Neural progenitor cell (in vitro differentiated cells): ENCODE results near the gene TPPP2. TPM values are rescaled to one million over a fixed set of nuclear protein-coding genes. Genes with fewer than 3 reads are reported as not detected.

Experiments used
- DNase-seq: peaks from one replicate; pipeline ENCODE4 v3.0.0-alpha.2; 2016; ENCODE audit warnings: low spot score
- H2AFZ ChIP-seq: fragments of 200-600 bp; sonication (generic); replicated peaks from 2 replicates; pipeline ENCODE4 v1.6.1; 2016; ENCODE audit warnings: antibody characterized with exemption
- H3F3A ChIP-seq: fragments of 200-600 bp; sonication (generic); 2 replicates; pipeline ENCODE4 v1.6.1; 2016; ENCODE audit warnings: antibody characterized with exemption, low read depth
- H3K27ac ChIP-seq: fragments of 200-600 bp; sonication (generic); 2 replicates; pipeline ENCODE4 v1.5.1; 2016; ENCODE audit warnings: mild to moderate bottlenecking
- H3K27me3 ChIP-seq: fragments of 200-600 bp; sonication (generic); 2 replicates; pipeline ENCODE4 v1.6.1; 2016; ENCODE audit warnings: mild to moderate bottlenecking, moderate library complexity
- H3K36me3 ChIP-seq: fragments of 200-600 bp; sonication (generic); 2 replicates; pipeline ENCODE4 v1.5.1; 2016
- H3K4me1 ChIP-seq: fragments of 200-600 bp; sonication (generic); 2 replicates; pipeline ENCODE4 v1.6.1; 2016; ENCODE audit warnings: mixed run types
- H3K4me2 ChIP-seq: fragments of 200-600 bp; sonication (generic); 2 replicates; pipeline ENCODE4 v1.6.1; 2016
- H3K4me3 ChIP-seq: fragments of 200-600 bp; sonication (generic); 2 replicates; pipeline ENCODE4 v1.5.1; 2016
- H3K79me2 ChIP-seq: fragments of 200-600 bp; sonication (generic); 2 replicates; pipeline ENCODE4 v1.6.1; 2016; ENCODE audit warnings: low read depth
- H3K9ac ChIP-seq: fragments of 200-600 bp; sonication (generic); 2 replicates; pipeline ENCODE4 v1.6.1; 2016
- H3K9me3 ChIP-seq: fragments of 200-600 bp; sonication (generic); 2 replicates; pipeline ENCODE4 v1.5.1; 2016; ENCODE audit warnings: low read depth
- H4K20me1 ChIP-seq: fragments of 200-600 bp; sonication (generic); 2 replicates; pipeline ENCODE4 v1.6.1; 2016; ENCODE audit warnings: low read depth
- H3K27ac Mint-ChIP-seq: 3 replicates; pipeline ENCODE4 v1.8.0; 2021; ENCODE audit warnings: mixed read lengths
- H3K27me3 Mint-ChIP-seq: 2 replicates; pipeline ENCODE4 v1.8.0; 2022; ENCODE audit warnings: low read depth, mild to moderate bottlenecking, inconsistent platforms, moderate library complexity, mixed read lengths; ENCODE audit not compliant: insufficient read depth
- H3K36me3 Mint-ChIP-seq: 3 replicates; pipeline ENCODE4 v1.8.0; 2021; ENCODE audit warnings: mixed read lengths
- H3K4me1 Mint-ChIP-seq: 3 replicates; pipeline ENCODE4 v1.8.0; 2021; ENCODE audit warnings: mixed read lengths
- H3K4me3 Mint-ChIP-seq: 3 replicates; pipeline ENCODE4 v1.8.0; 2021; ENCODE audit warnings: mild to moderate bottlenecking, moderate library complexity, mixed read lengths
- H3K9me3 Mint-ChIP-seq: 3 replicates; pipeline ENCODE4 v1.8.0; 2020; ENCODE audit warnings: mixed read lengths
- EZH2 ChIP-seq: fragments of 200-600 bp; sonication (generic); IDR thresholded peaks from 2 replicates; pipeline ENCODE4 v1.6.1; 2017; ENCODE audit warnings: antibody characterized with exemption, mild to moderate bottlenecking, moderate library complexity
- EZH2phosphoT487 ChIP-seq: fragments of 200-600 bp; sonication (generic); IDR thresholded peaks from 2 replicates; pipeline ENCODE4 v1.6.1; 2017; ENCODE audit warnings: antibody characterized with exemption
- total RNA-seq: library from RNA; depleted of rRNA; stranded (reverse); fragments of >200 nt; gene quantifications from 2 replicates; pipeline ENCODE4 v1.2.3, GENCODE V29; 2015; ENCODE audit warnings: low replicate concordance
- TF ChIP-seq, protein P1 (sequence below): fragments of 200-600 bp; sonication (generic); IDR thresholded peaks from 2 replicates; pipeline ENCODE4 v1.5.1; 2017; ENCODE audit warnings: antibody characterized with exemption, mild to moderate bottlenecking

The TPPP2 gene
- total RNA-seq, 1 donor from 2014 or later, result not detected

DNA sequence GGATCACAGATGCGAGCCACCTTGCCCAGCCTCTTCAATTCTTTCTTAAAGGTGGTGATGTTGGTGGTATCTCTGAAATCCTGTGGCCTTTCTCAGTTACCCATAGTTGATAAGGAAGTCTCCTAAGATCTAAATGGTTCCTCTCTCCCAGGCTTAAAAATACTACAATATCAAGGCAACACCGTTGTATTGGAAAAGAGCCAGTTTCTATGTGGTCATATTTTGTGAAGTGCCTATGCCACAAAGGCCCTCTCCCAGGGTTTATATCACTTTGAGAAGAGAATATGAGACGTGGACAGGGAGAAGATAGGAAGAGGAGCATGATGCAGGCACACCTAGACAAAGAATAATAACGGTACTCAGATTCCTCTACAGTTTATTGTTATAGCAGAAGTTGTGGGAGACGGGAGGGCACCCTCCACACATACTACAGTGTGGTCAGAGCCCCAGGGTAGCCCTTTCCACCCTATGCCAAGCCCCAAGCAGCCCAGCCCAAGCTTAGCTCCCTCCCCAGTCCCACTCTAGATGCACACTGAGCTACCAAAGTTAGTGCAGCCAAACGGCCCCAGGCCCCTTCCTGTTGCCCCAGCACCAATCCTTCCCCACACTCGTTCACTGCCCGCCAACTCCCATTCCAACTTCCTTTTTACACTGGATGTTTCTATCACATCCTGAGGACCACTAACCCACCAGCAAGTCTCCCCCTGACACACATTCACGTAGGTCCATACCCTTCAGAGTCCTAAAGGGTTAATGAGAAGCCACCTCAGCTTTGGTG lies 13.4 kb upstream of the TPPP2 start:
- Histone ChIP-seq H3K27me3 (peaks cover 32% of the 10 kb centered on the region), H3K4me2 (no peak overlapping the region), H3K36me3 (no peaks in the 10 kb centered on the region), H3K79me2 (no peaks in the 10 kb centered on the region), H3K4me1 (no peaks in the 10 kb centered on the region), H4K20me1 (no peaks in the 10 kb centered on the region), H2AFZ (no peak overlapping the region), H3K27ac (no peak overlapping the region), H3K4me3 (no peak overlapping the region), H3K9me3 (no peaks in the 10 kb centered on the region), H3K9ac (no peak overlapping the region), H3F3A (no peaks in the 10 kb centered on the region)
- H3K9me3 Mint-ChIP-seq, result no peaks in the 10 kb centered on the region
- TF ChIP-seq, protein P1, sequence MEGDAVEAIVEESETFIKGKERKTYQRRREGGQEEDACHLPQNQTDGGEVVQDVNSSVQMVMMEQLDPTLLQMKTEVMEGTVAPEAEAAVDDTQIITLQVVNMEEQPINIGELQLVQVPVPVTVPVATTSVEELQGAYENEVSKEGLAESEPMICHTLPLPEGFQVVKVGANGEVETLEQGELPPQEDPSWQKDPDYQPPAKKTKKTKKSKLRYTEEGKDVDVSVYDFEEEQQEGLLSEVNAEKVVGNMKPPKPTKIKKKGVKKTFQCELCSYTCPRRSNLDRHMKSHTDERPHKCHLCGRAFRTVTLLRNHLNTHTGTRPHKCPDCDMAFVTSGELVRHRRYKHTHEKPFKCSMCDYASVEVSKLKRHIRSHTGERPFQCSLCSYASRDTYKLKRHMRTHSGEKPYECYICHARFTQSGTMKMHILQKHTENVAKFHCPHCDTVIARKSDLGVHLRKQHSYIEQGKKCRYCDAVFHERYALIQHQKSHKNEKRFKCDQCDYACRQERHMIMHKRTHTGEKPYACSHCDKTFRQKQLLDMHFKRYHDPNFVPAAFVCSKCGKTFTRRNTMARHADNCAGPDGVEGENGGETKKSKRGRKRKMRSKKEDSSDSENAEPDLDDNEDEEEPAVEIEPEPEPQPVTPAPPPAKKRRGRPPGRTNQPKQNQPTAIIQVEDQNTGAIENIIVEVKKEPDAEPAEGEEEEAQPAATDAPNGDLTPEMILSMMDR, result no peak
- TF ChIP-seq EZH2, result no peak
- no peak for TF ChIP-seq EZH2phosphoT487
- peaks cover 8% of the 10 kb centered on the region for H3K27me3 Mint-ChIP-seq
- H3K27ac Mint-ChIP-seq, result no peak overlapping the region
- peaks cover 4% of the 10 kb centered on the region for H3K36me3 Mint-ChIP-seq
- DNase-seq, result no peak
- H3K4me3 Mint-ChIP-seq, result no peak overlapping the region
- peaks cover 16% of the 10 kb centered on the region for H3K4me1 Mint-ChIP-seq

DNA sequence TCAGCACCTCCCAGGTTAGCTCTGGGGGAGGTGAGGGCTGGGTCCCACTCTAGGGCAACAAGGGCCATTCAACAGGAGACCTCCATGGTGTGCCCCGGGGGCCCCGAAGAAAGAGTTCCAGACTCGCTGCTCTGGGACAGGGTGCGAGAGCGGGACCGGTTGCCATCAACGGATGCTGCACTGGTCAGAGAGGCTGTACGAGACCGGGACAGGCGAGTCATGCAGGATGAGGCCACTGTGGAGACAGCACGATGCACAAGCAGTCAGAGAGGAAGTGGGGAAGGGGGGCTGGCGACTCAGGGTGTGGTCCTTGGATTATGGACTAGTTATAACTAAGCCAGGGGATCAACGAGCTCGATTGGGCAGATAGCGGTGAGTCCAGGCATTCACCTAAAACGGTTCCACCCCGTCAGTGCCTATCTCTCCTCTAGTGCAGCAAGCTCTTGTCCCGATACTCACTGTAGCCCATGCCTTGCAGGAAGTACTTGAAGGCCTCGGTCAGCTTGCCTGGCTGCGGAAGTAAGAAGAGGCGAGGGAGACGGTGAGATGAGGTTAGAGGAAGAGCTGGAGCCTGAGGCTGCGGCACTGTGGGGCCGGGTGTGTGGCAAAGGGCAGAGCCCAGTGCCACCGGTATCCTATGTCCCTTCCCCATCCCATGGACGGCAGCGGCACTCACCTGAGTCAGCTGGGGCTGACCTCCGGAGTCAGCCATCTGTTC lies 12.3 kb upstream of the TPPP2 start:
- Mint-ChIP-seq H3K9me3 (no peaks in the 10 kb centered on the region), H3K27me3 (peaks cover 8% of the 10 kb centered on the region)
- H3K27ac ChIP-seq, result no peak overlapping the region

GRCh38 chr14:21018286-21018685 lies 11.7 kb upstream of the TPPP2 start:
- Histone ChIP-seq H3K4me3 (no peak overlapping the region), H3K9me3 (no peaks in the 10 kb centered on the region), H3K79me2 (no peaks in the 10 kb centered on the region), H4K20me1 (no peaks in the 10 kb centered on the region), H3K4me2 (no peak overlapping the region), H3K36me3 (no peaks in the 10 kb centered on the region), H3K27me3 (peaks cover 37% of the 10 kb centered on the region), H3K4me1 (no peaks in the 10 kb centered on the region), H3K9ac (no peak overlapping the region), H2AFZ (no peak overlapping the region), H3K27ac (no peak overlapping the region), H3F3A (no peaks in the 10 kb centered on the region)
- H3K27ac Mint-ChIP-seq, result no peak overlapping the region
- H3K4me3 Mint-ChIP-seq, result no peak overlapping the region
- DNase-seq, result no peak
- peaks cover 8% of the 10 kb centered on the region for H3K27me3 Mint-ChIP-seq
- H3K36me3 Mint-ChIP-seq, result peaks cover 7% of the 10 kb centered on the region
- H3K9me3 Mint-ChIP-seq, result no peaks in the 10 kb centered on the region
- TF ChIP-seq EZH2, result no peak
- TF ChIP-seq, protein P1, result no peak
- no peak for TF ChIP-seq EZH2phosphoT487
- peaks cover 16% of the 10 kb centered on the region for H3K4me1 Mint-ChIP-seq

More for the DNA sequence above, 12.3 kb upstream of the TPPP2 start:
- H4K20me1 ChIP-seq, result no peaks in the 10 kb centered on the region
- no peaks in the 10 kb centered on the region for H3K4me1 ChIP-seq
- TF ChIP-seq, protein P1, result no peak
- TF ChIP-seq EZH2, result no peak
- no peak for TF ChIP-seq EZH2phosphoT487
- DNase-seq, result no peak
- Mint-ChIP-seq H3K27ac (no peak overlapping the region), H3K4me1 (peaks cover 16% of the 10 kb centered on the region), H3K36me3 (peaks cover 7% of the 10 kb centered on the region), H3K4me3 (no peak overlapping the region)
- H2AFZ ChIP-seq, result no peak overlapping the region
- H3F3A ChIP-seq, result no peaks in the 10 kb centered on the region
- H3K79me2 ChIP-seq, result no peaks in the 10 kb centered on the region
- H3K4me3 ChIP-seq, result no peak overlapping the region
- H3K9ac ChIP-seq, result no peak overlapping the region
- no peak overlapping the region for H3K4me2 ChIP-seq
- no peaks in the 10 kb centered on the region for H3K9me3 ChIP-seq
- peaks cover 37% of the 10 kb centered on the region for H3K27me3 ChIP-seq
- H3K36me3 ChIP-seq, result no peaks in the 10 kb centered on the region
